Neural cell (in vitro differentiated cells): ENCODE results near the gene IL36G.

Experiments
- CTCF ChIP-seq: fragments of 450-650 bp; IDR thresholded peaks from 2 replicates; pipeline ENCODE4 v1.5.1; 2014; ENCODE audit warnings: antibody characterized with exemption, mild to moderate bottlenecking, moderate library complexity; ENCODE audit not compliant: poor library complexity, severe bottlenecking
- EP300 ChIP-seq: fragments of 450-650 bp; conservative IDR thresholded peaks from 2 replicates; pipeline ENCODE4 v1.6.1; 2014; ENCODE audit warnings: antibody characterized with exemption, mild to moderate bottlenecking, moderate library complexity; ENCODE audit not compliant: poor library complexity, severe bottlenecking
- EZH2 ChIP-seq: fragments of 200-600, 300-800 bp; shearing (Covaris generic), sonication (generic); IDR thresholded peaks from 2 replicates; pipeline ENCODE4 v1.6.1; 2014; ENCODE audit warnings: antibody characterized with exemption, low read length, borderline replicate concordance, mild to moderate bottlenecking; ENCODE audit not compliant: insufficient read depth, poor library complexity, severe bottlenecking
- MXI1 ChIP-seq: fragments of 450-650 bp; conservative IDR thresholded peaks from 2 replicates; pipeline ENCODE4 v1.6.1; 2014; ENCODE audit warnings: antibody characterized with exemption, mild to moderate bottlenecking; ENCODE audit not compliant: poor library complexity, severe bottlenecking
- POLR2AphosphoS5 ChIP-seq: IDR thresholded peaks from 2 replicates; pipeline ENCODE4 v1.6.1; 2012
- SMC3 ChIP-seq: fragments of 450-650 bp; conservative IDR thresholded peaks from 2 replicates; pipeline ENCODE4 v1.6.1; 2014; ENCODE audit warnings: antibody characterized with exemption, mild to moderate bottlenecking, moderate library complexity; ENCODE audit not compliant: poor library complexity

GRCh38 chr2:113000436-113000835, 22.6 kb downstream of the IL36G start:
- TF ChIP-seq EP300 (no peak), CTCF (no peak), MXI1 (no peak), EZH2 (no peak), SMC3 (no peak), POLR2AphosphoS5 (no peak)
